Measurements from ENCODE around the gene RAPGEF6.
"Not testable (repeated sequence)": the region's sequence is repeated elsewhere in the genome, so short reads cannot be mapped to it uniquely, and the experiment has no call there.

RAPGEF6 gene

DNA sequence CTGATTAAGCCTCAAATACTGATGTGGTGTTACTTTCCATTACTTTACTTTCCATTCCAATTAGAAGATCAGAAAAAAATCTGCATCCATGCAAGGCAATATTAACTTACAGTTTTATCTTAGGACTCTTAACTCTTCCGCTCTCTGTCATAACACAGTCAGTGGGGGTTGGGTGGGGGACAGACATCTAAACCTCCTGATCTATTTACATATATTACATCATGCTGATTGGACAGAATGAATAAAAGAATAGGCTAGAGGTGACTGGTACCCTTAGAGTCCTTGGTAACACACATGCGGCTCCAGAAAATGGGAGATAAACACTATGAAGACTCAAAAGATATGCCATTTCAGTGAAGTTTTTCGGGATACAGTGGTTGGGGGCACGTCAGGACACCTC is 27.6 kb downstream of the RAPGEF6 start:
- in situ Hi-C loops (cut with MboI; ENCODE audit: low sequenced_read_pairs, unreplicated experiment): no loop called here
- no peak for DNase-seq (ENCODE audit: low spot score)
- TF ChIP-seq, protein P1, sequence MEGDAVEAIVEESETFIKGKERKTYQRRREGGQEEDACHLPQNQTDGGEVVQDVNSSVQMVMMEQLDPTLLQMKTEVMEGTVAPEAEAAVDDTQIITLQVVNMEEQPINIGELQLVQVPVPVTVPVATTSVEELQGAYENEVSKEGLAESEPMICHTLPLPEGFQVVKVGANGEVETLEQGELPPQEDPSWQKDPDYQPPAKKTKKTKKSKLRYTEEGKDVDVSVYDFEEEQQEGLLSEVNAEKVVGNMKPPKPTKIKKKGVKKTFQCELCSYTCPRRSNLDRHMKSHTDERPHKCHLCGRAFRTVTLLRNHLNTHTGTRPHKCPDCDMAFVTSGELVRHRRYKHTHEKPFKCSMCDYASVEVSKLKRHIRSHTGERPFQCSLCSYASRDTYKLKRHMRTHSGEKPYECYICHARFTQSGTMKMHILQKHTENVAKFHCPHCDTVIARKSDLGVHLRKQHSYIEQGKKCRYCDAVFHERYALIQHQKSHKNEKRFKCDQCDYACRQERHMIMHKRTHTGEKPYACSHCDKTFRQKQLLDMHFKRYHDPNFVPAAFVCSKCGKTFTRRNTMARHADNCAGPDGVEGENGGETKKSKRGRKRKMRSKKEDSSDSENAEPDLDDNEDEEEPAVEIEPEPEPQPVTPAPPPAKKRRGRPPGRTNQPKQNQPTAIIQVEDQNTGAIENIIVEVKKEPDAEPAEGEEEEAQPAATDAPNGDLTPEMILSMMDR (IDR thresholded peaks at IDR 0.05; ENCODE audit: borderline replicate concordance, control extremely low read depth, extremely low read depth, insufficient read depth, missing control alignments): no peak

DNA sequence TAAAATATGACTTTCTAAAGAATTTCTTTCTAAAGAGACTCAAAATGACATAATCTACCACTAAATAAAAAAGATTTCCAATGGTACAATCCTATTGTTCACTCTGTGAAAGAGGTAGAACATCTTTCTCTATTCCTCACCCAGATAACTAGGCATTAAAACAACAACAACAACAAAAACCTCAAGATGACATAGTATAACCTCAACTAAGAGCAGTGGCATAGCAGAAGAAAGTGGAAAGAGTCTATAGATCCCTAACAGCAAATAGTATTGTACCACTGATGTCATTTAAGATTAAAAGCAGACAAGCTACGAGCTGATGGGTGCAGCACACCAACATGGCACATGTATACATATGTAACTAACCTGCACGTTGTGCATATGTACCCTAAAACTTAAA is 29.9 kb downstream of the RAPGEF6 start:
- in situ Hi-C loops (cut with MboI; ENCODE audit: low sequenced_read_pairs, unreplicated experiment): no loop called here
- DNase-seq (ENCODE audit: low spot score): no peak
- TF ChIP-seq, protein P1 (IDR thresholded peaks at IDR 0.05; ENCODE audit: borderline replicate concordance, control extremely low read depth, extremely low read depth, insufficient read depth, missing control alignments): no peak

DNA sequence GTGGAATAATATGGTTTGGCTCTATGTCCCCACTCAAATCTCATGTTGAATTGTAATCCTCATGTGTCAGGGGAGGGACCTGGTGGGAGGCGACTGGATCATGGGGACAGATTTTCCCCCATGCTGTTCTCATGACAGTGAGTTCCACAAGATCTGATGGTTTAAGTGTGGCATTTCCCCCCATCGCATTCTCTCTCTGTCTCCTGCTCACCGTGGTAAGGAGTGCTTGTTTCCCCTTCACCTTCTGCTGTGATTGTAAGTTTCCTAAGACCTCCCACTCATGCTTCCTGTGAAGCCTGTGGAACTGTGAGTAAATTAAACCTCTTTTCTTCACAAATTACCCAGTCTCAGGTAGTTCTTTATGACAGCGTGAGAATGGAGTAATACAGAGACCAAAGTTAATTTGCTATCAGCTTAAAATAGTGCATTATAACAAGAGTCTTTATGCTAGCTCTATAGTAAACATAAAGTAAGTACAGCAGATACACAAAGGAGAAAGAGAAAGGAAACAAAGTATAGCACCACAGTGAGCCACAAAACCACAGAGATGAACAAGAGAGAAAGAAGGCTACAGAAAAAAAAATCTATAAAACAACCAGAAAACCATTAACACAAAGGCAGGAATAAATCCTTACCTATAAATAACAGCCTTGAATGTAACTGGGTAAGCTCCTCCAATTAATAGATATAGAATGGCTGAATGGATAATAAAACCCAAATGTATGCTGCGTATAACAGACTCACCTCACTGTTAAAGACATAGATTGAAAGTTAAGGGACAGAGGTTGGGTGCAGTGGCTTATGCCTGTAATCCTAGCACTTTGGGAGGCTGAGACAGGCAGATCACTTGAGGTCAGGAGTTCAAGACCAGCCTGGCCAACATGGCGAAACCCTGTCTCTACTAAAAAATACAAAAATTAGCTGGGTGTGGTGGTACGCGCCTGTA is 39.7 kb downstream of the RAPGEF6 start:
- TF ChIP-seq, protein P1 (IDR thresholded peaks at IDR 0.05; ENCODE audit: borderline replicate concordance, control extremely low read depth, extremely low read depth, insufficient read depth, missing control alignments): no peak
- DNase-seq (ENCODE audit: low spot score): peak; percentile 44
- in situ Hi-C loops (cut with MboI; ENCODE audit: low sequenced_read_pairs, unreplicated experiment): loop anchor here (10.0 kb wide), 2 partner anchors 189 to 409 kb away; no protein-coding TSS in a partner anchor

DNA sequence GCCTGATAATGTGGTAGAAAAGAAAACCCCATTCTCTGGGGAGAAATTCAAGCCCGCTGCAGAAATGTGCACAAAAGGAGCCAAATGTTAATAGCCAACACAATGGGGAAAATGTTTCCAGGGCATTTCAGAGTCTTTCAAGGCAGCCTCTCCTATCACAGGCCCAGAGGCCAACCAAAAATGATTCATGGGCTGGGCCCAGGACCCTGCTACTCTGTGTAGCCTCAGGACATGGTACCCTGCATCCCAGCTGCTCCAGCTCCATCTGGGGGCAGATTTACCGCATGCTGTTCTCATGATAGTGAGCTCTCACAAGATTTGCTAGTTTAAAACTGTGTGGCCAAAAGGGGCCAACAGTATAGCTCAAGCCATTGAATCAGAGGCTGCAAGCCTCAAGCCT is 41.1 kb downstream of the RAPGEF6 start:
- in situ Hi-C loops (cut with MboI; ENCODE audit: low sequenced_read_pairs, unreplicated experiment): loop anchor here (10.0 kb wide), 2 partner anchors 191 to 411 kb away; no protein-coding TSS in a partner anchor
- TF ChIP-seq, protein P1 (IDR thresholded peaks at IDR 0.05; ENCODE audit: borderline replicate concordance, control extremely low read depth, extremely low read depth, insufficient read depth, missing control alignments): no peak
- no peak for DNase-seq (ENCODE audit: low spot score)

DNA sequence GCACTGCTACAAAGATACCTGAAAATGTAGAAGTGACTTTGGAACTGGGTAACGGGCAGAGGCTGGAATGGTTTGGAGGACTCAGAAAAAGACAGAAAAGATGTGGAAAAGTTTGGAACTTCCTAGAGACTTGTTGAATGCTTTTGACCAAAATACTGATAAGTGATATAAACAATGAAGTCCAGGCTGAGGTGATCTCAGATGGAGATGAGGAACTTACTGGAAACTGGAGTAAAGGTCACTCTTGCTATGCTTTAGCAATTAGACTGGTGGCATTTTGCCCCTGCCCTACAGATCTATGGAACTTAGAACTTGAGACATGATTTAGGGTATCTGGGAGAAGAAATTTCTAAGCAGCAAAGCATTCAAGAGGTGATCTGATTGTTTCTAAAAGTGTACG is 41.6 kb downstream of the RAPGEF6 start:
- in situ Hi-C loops (cut with MboI; ENCODE audit: low sequenced_read_pairs, unreplicated experiment): loop anchor here (10.0 kb wide), 2 partner anchors 191 to 411 kb away; no protein-coding TSS in a partner anchor
- not testable (repeated sequence) for DNase-seq (ENCODE audit: low spot score)

DNA sequence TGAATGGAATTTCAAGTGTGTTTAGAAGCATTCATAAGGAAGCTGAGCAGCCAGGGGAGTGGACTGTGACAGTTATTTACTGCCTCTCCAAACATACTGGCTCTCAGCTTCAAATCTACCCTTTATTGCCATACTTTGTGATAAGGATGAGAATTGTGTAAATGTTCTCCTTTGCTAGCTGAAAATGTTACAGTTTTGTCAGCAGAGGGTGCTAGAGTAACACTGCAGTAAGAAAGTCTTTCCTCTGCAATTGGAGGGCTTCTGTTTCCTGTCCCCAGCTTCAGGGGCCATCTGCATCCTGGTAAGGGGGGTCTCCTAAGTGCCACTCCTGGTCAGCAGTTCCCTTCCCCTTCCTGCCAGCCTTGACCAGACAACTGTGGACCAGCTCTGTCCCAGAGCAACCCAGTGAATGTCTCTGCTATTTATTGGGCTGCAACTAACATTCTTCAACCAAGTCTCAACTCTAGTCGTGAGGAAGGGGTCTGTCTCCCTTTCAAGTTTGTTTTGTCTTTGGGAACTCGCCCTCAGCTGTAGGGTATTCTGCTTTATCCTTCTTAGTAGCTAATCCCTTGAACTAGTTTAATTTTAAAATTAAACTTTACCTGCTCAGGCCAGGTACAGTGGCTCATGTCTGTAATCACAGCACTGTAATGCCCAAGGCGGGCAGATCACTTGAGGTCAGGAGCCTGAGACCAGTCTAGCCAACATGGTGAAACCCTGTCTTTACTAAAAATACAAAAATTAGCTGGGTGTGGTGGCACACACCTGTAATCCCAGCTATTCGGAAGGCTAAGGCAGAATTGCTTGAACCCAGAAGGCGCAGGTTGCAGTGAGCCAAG is 45.3 kb downstream of the RAPGEF6 start:
- in situ Hi-C loops (cut with MboI; ENCODE audit: low sequenced_read_pairs, unreplicated experiment): loop anchor here (10.0 kb wide), 2 partner anchors 195 to 415 kb away; no protein-coding TSS in a partner anchor
- peak; percentile 54 for DNase-seq (ENCODE audit: low spot score)
- TF ChIP-seq, protein P1 (IDR thresholded peaks at IDR 0.05; ENCODE audit: borderline replicate concordance, control extremely low read depth, extremely low read depth, insufficient read depth, missing control alignments): peak; percentile 61
